Gastrocnemius medialis (tissue), 4 donors: ENCODE data around the gene CD40LG. TPM values are rescaled to one million over a fixed set of nuclear protein-coding genes. Genes with fewer than 3 reads are reported as not detected.
A peak's percentile ranks its signal among the peaks of the same experiment; 100 is the strongest.

Experiments
- ATAC-seq, 2 donors: fragments of 150-250 bp; one replicate each; pipeline ENCODE4 v1.9.1; 2016
- DNase-seq, 2 donors: peaks; one replicate each; pipeline ENCODE4 v3.0.0-alpha.2; 2019
- H3K27ac ChIP-seq, 4 donors: fragments of 200-600 bp; sonication (generic); 1 replicate in 1 of 4; 2 replicates in 3 of 4; pipeline ENCODE4 v1.5.1; 2016 to 2018; ENCODE audit warnings: mild to moderate bottlenecking in 2 of 4, moderate library complexity in 1 of 4
- H3K27me3 ChIP-seq, 3 donors: fragments of 200-600 bp; sonication (generic) in 2 of 3; 1 replicate in 1 of 3; 2 replicates in 2 of 3; pipeline versions ENCODE4 v1.5.1 to v1.6.0; 2016 to 2019; ENCODE audit warnings: mild to moderate bottlenecking in 1 of 3, moderate library complexity in 1 of 3
- H3K36me3 ChIP-seq, 2 donors: fragments of 200-600 bp; sonication (generic) in 1 of 2; one replicate each; pipeline ENCODE4 v1.5.1; 2017 to 2018
- H3K4me1 ChIP-seq, 2 donors: fragments of 200-600 bp; sonication (generic) in 1 of 2; one replicate each; pipeline ENCODE4 v1.5.1; 2016 to 2017; ENCODE audit warnings: mild to moderate bottlenecking in 2 of 2
- H3K4me3 ChIP-seq, 4 donors: fragments of 200-600 bp; sonication (generic) in 3 of 4; 1 replicate in 1 of 4; 2 replicates in 3 of 4; pipeline ENCODE4 v1.5.1; 2016 to 2019; ENCODE audit warnings: mild to moderate bottlenecking in 2 of 4
- H3K9me3 ChIP-seq, 3 donors: fragments of 200-600 bp; sonication (generic) in 2 of 3; 1 replicate in 1 of 3; 2 replicates in 2 of 3; pipeline ENCODE4 v1.5.1; 2016 to 2019
- POLR2A ChIP-seq, 2 donors: fragments of 450-650 bp; IDR thresholded peaks; one replicate each; pipeline ENCODE4 v1.6.1; 2017; ENCODE audit warnings: antibody characterized with exemption in 2 of 2, mild to moderate bottlenecking in 2 of 2, moderate library complexity in 2 of 2
- in situ Hi-C, 4 donors: fragments of 200-750 bp; cut with MboI; loops; one replicate each; pipeline versions ENCODE4 v1.15.0 to v1.8.0; 2017; ENCODE audit warnings: low sequenced_read_pairs in 4 of 4
- intact Hi-C: fragments of 100-400 bp; cut with DNase I; formaldehyde crosslinking; loops from one replicate; pipeline ENCODE4 v1.15.1; 2023; ENCODE audit warnings: low total_unique reads
- total RNA-seq, 4 donors: library from RNA; depleted of rRNA; stranded (reverse); fragments of >200 nt; gene quantifications; one replicate each; pipeline versions ENCODE4 v1.1.0 to v1.2.3, GENCODE V29; 2016
- TF ChIP-seq, protein P1 (sequence below), 5 experiments: fragments of 450-650 bp in 3 of 5; fragments of 200-600 bp in 2 of 5; sonication (generic) in 2 of 5; IDR thresholded peaks in 4 of 5; conservative IDR thresholded peaks in 1 of 5; 1 replicate in 4 of 5; 2 replicates in 1 of 5; pipeline ENCODE4 v1.5.1; 2016 to 2019; ENCODE audit warnings: antibody characterized with exemption in 5 of 5, mild to moderate bottlenecking in 3 of 5, moderate library complexity in 3 of 5

Gene CD40LG
- total RNA-seq, 4 donors from 2014 or later, result 0.23 TPM; not detected in 3

DNA sequence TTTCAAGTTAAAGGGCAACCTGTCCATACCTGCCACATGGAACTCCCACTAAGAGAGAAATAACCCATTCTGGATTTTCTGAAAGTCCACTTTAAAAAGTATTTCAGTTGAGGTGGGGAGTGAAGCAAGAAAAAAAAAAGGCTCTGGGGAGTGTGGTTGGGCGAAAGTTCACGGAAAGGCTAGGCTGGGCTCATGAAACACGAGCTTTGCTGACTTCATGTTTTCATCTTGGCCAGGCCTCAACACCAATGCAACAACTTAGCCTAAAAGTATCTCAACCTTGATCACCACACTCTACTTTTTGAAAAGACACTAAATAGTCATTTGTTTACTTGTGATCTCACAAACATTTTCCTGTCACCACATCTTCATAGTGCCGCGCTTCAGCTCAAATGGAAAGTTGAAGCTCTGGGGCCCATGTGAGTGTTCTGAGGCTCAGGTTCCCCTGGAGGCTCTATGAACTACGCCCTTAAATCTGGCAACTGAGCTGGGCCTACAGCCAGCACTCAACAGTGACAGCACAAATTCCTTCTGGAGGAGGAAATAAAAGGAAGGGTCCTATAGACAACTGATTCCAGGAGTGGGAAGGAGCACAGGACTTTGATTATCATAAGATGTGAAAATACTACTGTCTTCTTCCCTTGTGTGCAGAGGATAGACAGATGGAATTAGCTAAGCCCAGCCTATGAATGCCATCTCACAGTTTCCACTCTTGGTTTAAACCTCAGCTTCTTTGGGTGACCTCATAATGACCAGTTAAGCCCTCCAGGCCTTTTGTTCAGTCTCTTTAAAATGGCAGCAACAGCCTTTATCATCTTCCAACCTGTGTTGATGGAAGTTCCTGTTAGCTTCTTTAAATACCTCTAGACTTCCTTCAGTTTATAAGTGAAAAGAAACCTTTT lies 5.1 kb downstream of the CD40LG start:
- intact Hi-C loops, result no loop called here
- no peak for TF ChIP-seq POLR2A (IDR thresholded peaks at IDR 0.05)
- TF ChIP-seq, protein P1, sequence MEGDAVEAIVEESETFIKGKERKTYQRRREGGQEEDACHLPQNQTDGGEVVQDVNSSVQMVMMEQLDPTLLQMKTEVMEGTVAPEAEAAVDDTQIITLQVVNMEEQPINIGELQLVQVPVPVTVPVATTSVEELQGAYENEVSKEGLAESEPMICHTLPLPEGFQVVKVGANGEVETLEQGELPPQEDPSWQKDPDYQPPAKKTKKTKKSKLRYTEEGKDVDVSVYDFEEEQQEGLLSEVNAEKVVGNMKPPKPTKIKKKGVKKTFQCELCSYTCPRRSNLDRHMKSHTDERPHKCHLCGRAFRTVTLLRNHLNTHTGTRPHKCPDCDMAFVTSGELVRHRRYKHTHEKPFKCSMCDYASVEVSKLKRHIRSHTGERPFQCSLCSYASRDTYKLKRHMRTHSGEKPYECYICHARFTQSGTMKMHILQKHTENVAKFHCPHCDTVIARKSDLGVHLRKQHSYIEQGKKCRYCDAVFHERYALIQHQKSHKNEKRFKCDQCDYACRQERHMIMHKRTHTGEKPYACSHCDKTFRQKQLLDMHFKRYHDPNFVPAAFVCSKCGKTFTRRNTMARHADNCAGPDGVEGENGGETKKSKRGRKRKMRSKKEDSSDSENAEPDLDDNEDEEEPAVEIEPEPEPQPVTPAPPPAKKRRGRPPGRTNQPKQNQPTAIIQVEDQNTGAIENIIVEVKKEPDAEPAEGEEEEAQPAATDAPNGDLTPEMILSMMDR (IDR thresholded peaks at IDR 0.05 in 4 of 5, conservative IDR thresholded peaks at IDR 0.05 in 1 of 5), result no peak
- Histone ChIP-seq H3K4me3 (no peak overlapping the region), H3K4me1 (peaks cover 0 to 4% of the 10 kb centered on the region in 2 donors), H3K9me3 (no peaks in the 10 kb centered on the region), H3K27ac (peak overlapping the region in 2 of 4 donors; percentile 26 to 57), H3K36me3 (no peaks in the 10 kb centered on the region), H3K27me3 (no peaks in the 10 kb centered on the region)
- ATAC-seq (peak; percentile 65 to 93), DNase-seq (peak in 1 of 2 donors; percentile 56)
- in situ Hi-C loops, result no loop called here

DNA sequence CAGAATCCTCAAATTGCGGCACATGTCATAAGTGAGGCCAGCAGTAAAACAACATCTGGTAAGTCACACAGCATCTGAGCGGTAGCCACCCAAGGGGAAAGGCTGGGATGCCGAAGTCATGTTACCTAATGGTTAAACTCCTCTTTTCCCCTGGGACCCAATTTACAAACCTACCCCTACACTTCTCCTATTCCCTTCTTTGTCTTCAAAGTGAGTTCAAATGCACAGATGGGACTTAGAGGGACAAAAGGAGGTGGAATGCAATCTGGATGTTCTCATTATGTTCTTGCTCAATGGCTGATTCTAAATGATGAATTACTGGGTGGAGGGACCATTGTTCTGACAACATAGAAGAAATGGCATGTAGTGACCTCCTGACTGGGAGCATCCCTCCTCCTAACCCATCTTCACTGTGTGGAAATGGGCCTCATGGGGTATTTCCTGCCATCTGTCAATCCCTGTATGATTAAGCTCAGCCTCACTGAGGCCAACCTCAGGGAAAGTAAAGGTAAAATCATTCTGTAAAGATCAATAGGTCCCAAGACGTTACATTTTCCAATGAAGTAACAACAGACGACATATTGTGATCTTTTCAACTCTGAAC lies 8.5 kb downstream of the CD40LG start:
- no peaks in the 10 kb centered on the region for H3K9me3 ChIP-seq
- TF ChIP-seq, protein P1 (IDR thresholded peaks at IDR 0.05 in 4 of 5, conservative IDR thresholded peaks at IDR 0.05 in 1 of 5), result no peak
- no peak for TF ChIP-seq POLR2A (IDR thresholded peaks at IDR 0.05)
- no peaks in the 10 kb centered on the region for H3K27me3 ChIP-seq
- no peak overlapping the region for H3K27ac ChIP-seq
- ATAC-seq, result no peak
- in situ Hi-C loops (no loop called here), intact Hi-C loops (no loop called here)
- H3K36me3 ChIP-seq, result no peaks in the 10 kb centered on the region
- H3K4me1 ChIP-seq, result peaks cover 0 to 4% of the 10 kb centered on the region in 2 donors
- no peak overlapping the region for H3K4me3 ChIP-seq
- no peak for DNase-seq

DNA sequence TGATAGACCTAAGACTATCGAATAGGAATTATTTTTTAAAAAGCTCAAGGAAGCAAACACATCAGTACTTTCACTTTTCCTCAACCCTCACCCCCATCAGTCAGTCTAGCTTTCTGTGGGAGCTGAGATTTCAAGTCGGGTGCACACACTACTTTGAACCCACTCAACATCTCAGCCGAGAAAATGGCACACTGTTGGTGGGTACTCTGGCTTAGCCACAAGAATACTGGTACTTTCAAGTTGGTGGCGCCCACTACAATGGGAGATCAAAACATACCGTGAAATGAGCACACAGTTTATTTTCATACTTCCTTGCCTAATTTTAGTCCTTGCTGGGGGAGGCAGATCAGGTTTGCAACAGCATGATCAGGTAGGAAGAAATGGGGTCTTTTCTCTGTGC lies 10.2 kb downstream of the CD40LG start:
- no peaks in the 10 kb centered on the region for H3K4me1 ChIP-seq
- no peaks in the 10 kb centered on the region for H3K36me3 ChIP-seq
- intact Hi-C loops (no loop called here), in situ Hi-C loops (no loop called here)
- no peak overlapping the region for H3K27ac ChIP-seq
- no peaks in the 10 kb centered on the region for H3K27me3 ChIP-seq
- no peak for TF ChIP-seq POLR2A (IDR thresholded peaks at IDR 0.05)
- TF ChIP-seq, protein P1 (IDR thresholded peaks at IDR 0.05 in 4 of 5, conservative IDR thresholded peaks at IDR 0.05 in 1 of 5), result no peak
- no peaks in the 10 kb centered on the region for H3K9me3 ChIP-seq
- no peak overlapping the region for H3K4me3 ChIP-seq
- DNase-seq (no peak), ATAC-seq (no peak)

DNA sequence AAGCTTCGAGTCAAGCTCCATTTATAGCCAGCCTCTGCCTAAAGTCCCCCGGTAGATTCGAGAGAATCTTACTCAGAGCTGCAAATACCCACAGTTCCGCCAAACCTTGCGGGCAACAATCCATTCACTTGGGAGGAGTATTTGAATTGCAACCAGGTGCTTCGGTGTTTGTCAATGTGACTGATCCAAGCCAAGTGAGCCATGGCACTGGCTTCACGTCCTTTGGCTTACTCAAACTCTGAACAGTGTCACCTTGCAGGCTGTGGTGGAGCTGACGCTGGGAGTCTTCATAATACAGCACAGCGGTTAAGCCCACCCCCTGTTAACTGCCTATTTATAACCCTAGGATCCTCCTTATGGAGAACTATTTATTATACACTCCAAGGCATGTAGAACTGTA lies 11.2 kb downstream of the CD40LG start:
- Histone ChIP-seq H3K36me3 (no peaks in the 10 kb centered on the region), H3K4me1 (no peaks in the 10 kb centered on the region), H3K27ac (no peak overlapping the region), H3K4me3 (no peak overlapping the region), H3K27me3 (no peaks in the 10 kb centered on the region), H3K9me3 (no peaks in the 10 kb centered on the region)
- intact Hi-C loops, result no loop called here
- in situ Hi-C loops, result no loop called here
- ATAC-seq (peak in 1 of 2 donors; percentile 72), DNase-seq (peak in 1 of 2 donors; percentile 17)
- no peak for TF ChIP-seq POLR2A (IDR thresholded peaks at IDR 0.05)
- TF ChIP-seq, protein P1 (IDR thresholded peaks at IDR 0.05 in 4 of 5, conservative IDR thresholded peaks at IDR 0.05 in 1 of 5), result no peak
